ENCODE results near the gene CCDC9B.

GRCh38 chr15:40287968-40288367 lies 52.8 kb downstream of the CCDC9B start:
- TF ChIP-seq POLR2AphosphoS5 (IDR thresholded peaks at IDR 0.05; ENCODE audit: borderline replicate concordance, low read depth, low read length), result no peak
- TF ChIP-seq EZH2 (IDR thresholded peaks at IDR 0.05), result no peak
- no peak for TF ChIP-seq FOXP2 (optimal IDR thresholded peaks at IDR 0.05; ENCODE audit: control extremely low read depth, extremely low read length, insufficient read depth)
